H1 (cell line): ENCODE data around the gene EMX1. TPM values are rescaled to one million over a fixed set of nuclear protein-coding genes. Genes with fewer than 3 reads are reported as not detected.

ENCODE experiments used
- BCL11A ChIP-seq, 2 experiments: IDR thresholded peaks; one replicate each; pipeline ENCODE4 v1.6.1; 2011; ENCODE audit warnings: low read depth in 2 of 2, low read length in 2 of 2, mild to moderate bottlenecking in 2 of 2
- CTCF ChIP-seq, 3 experiments: IDR thresholded peaks; 1 replicate in 2 of 3; 2 replicates in 1 of 3; pipeline versions ENCODE4 v1.5.1 to v1.6.1; 2011; ENCODE audit warnings: low read length in 3 of 3, mild to moderate bottlenecking in 3 of 3, inconsistent platforms in 2 of 3, low read depth in 1 of 3, moderate library complexity in 1 of 3; ENCODE audit not compliant: insufficient read depth in 1 of 3; ENCODE audit errors: control extremely low read depth in 1 of 3
- SIRT6 ChIP-seq: IDR thresholded peaks from one replicate; pipeline ENCODE4 v1.7.1; 2012; ENCODE audit warnings: low read length, inconsistent platforms
- TCF12 ChIP-seq: IDR thresholded peaks from 2 replicates; pipeline ENCODE4 v1.6.1; 2011; ENCODE audit warnings: low read depth, mild to moderate bottlenecking, low read length
- polyA plus RNA-seq, 7 experiments: library from polyadenylated mRNA; depleted of rRNA in 3 of 7; stranded (reverse) in 5 of 7; unstranded in 2 of 7; fragments of >200 nt in 5 of 7; fragments of 200-250 nt in 2 of 7; gene quantifications; 1 replicate in 5 of 7; 2 replicates in 1 of 7; 4 replicates in 1 of 7; pipeline versions ENCODE4 v1.2.1 to v1.2.3, GENCODE V29; 2011 to 2013; ENCODE audit warnings: missing spikeins in 2 of 7, mixed read lengths in 2 of 7
- total RNA-seq: library from RNA; stranded (reverse); fragmentation: NEBNext Ultra II Directional; extraction: Animal tissue kit (Norgen Biotek cat#: 25700); gene quantifications from 2 replicates; pipeline ENCODE4 v1.2.1, GENCODE V29; 2021

EMX1 gene
- total and polyA plus RNA-seq, 2 of the 8 experiments (the other 6 are each of a cell fraction or from before 2014, with no cell fraction given): 2.4 to 4.9 TPM

- TF ChIP-seq SIRT6: no peak
- TF ChIP-seq CTCF (IDR thresholded peaks at IDR 0.05; ENCODE audit: control extremely low read depth in 1 of 3, insufficient read depth in 1 of 3, low read depth in 1 of 3, low read length in 3 of 3): no peak
- TF ChIP-seq BCL11A (IDR thresholded peaks at IDR 0.05; ENCODE audit: low read depth in 2 of 2, low read length in 2 of 2): no peak
- no peak for TF ChIP-seq TCF12
Measured at GRCh38 chr2:72968286-72968685, 51.0 kb downstream of the EMX1 start (continued).
